Measurements from ENCODE around the gene PRIMA1.

The PRIMA1 gene

DNA sequence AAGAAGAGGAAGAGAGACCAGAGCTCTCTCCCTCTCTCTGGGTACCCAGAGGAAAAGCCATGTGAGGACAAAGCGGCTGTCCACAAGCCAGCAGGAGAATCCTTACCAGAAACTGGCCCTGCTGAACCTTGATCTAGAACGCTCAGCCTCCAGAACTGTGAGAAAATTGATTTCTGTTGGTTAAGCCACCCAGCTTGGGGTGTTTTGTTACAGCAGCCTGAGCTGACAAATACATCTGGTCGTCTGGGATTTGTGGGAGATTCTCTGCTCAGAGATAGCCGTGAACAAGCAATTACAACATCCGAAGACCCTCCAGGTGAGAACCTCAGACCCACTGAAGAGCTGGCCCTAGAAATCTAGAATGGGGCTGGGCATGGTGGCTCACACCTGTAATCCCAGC, 6.5 kb upstream of the PRIMA1 start:
- no peak for DNase-seq (ENCODE audit: low read depth)

DNA sequence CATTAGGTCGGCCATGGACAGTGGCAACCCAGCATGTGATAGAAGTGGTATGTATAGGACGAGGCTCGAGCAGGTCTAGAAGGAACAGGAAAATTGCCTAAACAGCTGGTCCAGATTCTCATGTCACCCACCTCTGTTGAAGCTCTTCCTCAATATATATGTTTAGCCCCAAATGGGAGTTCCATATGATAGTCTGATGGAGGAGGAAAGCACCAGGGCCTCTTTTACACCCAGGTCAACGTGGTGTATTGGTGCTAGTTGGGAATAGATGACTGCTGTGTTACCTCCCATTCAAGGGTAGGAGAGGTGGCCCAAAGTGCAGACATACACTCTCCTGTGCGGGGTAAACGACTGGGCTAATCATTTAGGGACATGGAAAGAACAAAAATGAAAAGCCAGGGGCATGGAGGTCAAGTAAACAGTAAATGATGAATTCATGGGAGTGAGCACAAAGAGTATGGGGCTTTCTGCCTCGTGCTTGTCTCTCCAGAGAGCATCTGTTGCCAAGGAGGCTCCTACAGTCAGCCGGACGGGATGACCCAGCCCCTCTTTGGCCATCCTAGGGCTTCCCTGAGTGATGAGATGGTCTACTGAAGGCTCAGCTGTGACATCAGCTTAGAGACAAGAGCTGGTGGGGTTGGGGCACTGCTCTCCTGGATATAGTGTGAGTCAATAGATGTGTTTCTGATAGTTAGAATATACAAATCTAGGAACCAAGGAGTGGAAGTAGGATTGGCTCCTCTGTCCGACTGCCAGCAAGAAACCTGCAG, 5.5 kb upstream of the PRIMA1 start:
- DNase-seq (ENCODE audit: low read depth) = no peak

DNA sequence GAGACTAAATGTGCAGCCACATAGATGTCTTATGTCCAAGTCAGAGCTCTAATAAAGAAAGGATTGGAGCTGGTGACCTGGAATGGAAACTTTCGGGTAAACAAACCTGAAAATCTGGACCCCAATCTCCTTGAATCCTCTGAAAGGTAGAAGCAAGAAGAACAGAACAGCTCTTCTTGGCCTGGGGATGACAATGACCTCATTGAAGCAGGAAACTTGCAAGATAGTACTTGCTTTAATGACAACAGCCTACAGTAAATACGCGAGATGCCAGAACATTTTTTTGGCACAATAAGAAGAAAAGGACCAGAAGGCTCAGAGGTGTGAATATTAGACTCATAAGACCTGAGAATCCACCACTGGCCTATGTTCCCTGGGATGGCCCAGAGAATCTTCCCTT, 4.1 kb upstream of the PRIMA1 start:
- DNase-seq (ENCODE audit: low read depth) = no peak

DNA sequence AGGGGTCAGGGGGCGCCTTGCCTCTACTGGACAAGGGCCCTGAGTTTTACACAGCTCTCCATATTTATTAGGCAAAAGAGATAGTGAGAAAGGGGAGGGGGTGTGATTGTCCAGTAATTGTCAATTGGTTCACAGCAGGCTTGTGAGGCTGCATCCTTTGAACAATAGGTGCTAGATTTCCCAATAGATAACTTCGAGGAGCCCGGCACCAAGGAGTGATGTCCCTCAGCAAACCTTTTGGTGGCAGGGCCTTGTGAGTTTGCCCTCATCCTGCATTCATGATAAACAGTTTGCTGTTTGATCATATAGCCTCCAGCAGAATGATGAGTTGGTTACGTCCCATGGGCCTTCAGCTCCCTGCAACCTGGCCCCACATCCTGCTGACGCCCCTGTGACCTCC, 2.7 kb upstream of the PRIMA1 start:
- DNase-seq (ENCODE audit: low read depth) = no peak

DNA sequence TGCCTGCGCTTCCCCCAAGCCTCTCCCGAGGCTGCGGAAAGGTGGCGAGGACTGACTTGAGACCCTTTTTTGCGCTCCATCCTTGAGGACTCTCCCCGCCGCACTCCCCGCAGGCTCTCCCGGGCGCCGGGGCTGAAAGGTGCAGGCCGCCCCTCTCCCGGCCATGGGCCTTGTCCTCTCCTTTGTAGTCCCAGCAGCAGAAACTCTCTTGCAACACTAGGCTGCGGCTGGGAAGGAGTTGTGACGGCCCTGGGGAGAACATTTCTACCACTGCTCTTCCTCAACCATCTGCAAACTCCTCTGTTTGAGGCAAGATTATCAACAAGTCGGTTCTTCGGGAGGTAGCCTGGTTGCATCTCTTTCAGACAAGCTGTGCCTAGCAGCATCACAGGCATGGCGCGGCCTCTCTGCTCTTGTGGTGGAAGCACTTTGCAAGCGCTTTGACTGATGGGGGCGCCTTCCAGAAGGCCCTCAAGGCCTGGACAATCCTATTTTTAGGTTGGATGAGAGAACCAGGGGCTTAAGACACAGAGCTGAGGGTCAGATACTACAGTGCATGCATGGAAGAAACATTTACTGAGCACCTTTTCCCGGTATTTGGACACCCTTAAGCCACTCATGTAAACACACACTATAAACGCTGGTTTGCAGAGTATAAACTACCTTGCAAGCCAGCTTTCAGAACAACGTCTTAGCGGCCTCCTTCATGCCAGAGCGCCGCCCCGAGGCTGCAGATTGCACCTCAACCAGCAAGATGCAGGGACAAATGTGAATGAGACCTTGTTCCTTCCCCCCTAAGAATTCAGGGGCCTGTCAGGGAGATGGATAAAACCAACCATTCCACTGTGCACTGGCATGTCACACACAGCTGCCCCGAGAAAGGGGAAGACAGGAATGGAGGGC, 1.2 kb upstream of the PRIMA1 start:
- no peak for DNase-seq (ENCODE audit: low read depth)

DNA sequence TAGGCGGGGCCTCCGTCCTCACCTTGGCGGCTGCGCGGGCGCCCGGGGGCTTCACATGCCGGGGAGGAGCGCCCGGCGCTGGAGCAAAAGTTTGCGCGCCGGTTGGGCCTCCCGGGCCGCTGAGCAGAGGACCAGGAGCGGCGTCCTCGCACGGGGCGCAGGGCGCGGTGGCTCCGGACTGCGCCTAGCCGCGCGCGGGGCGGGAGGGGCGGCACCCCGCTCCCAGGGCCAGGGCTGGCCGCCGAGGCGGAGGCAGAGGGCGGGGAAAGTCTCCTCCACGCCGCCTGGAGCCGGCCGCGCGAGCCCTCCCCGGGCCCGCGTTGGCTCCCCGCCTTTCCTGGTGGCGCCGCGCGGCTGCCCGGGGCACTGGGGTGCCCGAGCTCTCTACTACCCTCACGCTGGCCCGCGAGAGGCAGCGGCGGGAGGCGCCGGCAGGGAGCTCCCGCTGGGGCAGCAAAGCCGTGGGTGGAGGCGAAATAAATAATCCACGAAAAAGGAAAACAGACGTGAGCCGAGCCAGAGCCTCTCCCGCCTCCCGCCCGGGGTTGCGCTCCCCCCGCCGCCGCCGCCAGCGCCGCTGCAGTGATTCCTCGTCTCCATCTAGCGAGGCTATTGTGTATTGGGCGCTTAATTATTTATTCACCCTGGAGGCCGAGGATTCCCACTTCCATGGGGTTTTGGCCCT, 400 bp upstream of the PRIMA1 start:
- DNase-seq (ENCODE audit: low read depth) = no peak

DNA sequence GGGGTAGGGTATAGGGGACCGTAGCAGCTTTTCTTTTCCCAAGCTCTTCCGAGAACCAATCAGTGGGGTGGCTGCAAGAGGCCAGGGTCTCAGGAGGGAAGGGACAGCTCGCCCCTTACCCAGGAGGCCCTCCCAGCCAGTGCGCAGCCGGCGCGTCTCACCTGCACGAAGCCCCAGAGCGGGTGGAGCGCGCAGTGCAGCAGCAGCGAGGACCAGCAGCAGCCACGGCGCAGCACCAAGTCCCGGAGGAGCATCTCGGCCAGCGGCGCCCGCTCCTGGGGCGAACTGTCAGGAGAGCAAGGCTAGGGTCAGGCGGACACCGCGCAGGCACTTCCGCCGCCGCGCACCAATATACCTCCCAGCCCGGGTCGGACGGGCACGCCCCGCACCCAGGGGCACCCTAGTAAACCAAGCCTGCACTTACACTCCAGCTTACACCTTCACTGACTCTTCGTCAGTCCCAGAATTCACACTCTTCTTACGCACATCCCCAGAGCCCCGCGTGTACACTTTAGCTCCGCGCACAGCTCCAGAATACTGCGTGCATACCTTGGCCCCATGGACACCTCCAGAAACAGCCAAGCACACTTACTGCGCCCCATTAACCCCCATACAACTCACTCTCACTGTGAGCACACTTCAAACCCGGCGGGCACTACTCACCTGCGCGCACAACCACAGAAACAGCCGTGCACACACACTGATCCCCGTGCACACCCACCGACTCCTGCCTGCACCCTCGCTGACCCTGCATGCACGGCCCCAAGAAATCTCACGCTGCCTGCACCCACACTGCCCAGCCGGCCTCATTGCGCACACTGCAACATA, 606 bp downstream of the PRIMA1 start:
- DNase-seq (ENCODE audit: low read depth) = no peak

DNA sequence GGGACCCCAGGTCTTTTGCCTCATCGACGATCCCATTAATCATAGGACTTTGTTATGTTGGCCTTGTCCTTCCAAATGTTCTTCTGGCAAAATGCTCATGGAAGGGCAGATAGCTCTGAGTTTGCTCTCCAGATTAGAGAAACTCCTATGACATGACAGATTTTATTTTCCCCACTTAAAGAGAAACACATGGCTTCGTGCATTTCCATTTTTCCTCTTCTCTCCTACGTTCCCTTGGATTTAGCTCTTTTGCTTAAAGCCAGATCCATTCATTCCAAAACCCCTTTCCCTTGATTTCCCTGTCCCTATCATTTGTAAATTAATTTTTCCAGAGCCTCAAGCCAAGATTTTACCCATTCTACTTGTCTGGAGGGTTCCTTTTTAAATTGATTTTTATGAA, 2.9 kb downstream of the PRIMA1 start:
- DNase-seq (ENCODE audit: low read depth) = no peak

DNA sequence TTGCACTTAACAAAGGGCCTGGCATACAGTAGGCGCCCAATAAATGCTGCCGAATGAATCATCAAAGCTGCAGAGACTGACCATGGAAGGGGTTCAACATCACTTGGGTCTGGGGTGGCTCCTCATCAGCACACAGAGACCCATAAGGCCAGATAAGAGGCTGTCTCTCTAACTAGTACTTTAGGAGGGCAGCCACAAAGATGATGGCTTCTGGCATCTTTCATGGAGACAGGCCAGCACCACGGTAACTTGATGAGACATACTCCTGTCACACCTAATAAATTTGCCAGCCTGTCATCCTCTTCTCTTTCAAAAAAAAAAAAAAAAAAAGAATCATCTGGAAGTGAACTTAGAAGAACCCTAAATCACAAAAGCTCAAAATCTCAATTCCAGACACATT, 3.4 kb downstream of the PRIMA1 start:
- no peak for DNase-seq (ENCODE audit: low read depth)

DNA sequence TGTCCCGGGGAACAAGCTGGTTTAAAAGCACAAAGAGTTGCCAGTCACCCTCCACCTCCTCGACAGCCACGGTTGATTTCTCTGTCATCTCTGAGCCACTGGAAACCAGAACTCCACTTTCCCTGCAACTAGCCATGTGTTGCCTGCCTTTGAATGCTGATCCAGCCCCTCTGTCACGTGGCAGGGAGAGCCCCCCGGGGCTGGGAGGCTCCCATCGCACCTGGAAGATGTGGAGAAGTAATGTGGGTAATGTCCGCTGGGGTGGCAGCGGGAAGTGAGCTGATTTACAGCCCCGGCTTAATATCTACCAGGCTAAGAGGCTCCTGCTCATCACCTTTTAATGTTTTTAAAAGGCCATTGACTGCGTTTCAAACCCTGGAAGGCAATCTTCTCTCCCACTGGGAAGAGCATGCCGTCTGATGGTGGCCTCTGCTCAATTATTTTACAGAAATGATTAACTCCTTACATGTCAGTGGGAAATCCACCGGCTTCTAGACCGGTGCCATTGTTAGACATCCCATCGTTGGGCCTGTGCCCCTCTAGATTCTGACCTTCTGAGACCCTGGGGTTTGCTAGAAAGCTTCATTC, 7.4 kb downstream of the PRIMA1 start:
- DNase-seq (ENCODE audit: low read depth) = no peak

DNA sequence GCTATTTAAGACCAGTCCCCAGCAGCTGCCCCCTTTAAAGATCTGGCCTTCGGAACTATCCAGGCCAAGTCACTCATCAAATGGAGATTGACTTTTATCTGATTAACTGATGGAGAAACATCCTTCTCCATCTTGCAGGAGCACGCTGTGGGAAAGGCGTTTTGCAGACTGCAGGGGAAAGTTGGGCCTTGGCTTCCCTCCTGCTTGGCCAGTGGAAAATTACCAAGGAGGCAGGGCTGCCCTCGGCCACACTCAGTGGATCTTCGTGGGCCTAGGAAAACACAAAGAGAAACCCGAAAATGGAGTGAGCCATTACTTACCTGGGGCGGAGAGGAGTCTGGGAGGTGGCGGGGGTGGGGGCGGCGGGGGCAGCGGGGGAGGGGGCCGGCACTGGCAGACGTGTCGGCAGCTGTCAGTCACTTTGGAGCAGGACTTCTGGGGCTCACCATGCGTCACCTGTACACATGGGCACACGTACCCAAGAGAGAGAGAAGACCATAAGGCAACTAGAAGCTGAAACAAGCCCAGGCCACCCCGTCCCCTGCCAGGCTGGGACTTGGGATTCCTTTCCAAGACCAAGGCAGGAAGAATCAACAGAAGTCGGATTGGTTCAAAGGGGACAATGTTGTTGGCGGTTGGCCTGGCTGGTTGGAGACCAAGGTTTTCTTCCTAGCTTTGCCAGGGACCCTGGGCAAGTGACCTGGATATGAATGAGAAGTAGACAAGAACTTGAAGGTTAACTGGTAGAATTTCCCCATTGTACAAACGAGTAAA, 9.2 kb downstream of the PRIMA1 start:
- DNase-seq (ENCODE audit: low read depth) = no peak

DNA sequence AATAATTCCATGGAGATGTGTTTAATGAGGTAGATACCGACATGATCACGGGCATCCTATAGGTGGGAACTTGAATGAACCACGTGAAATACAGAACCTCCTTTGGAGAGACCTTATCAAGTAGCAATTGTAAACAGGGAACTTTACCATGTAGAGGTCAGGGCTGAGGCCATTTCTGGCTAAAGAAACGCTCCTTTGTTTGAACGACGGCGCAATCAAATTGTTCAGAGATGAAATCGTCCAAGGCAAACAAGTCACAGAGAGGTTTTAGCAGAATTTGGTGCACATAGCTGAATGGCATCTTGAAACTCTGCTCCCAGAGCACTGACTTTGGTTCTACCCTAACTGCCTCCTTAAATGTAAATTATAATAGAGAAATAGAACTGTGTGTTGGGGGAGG, 9.8 kb downstream of the PRIMA1 start:
- no peak for DNase-seq (ENCODE audit: low read depth)

DNA sequence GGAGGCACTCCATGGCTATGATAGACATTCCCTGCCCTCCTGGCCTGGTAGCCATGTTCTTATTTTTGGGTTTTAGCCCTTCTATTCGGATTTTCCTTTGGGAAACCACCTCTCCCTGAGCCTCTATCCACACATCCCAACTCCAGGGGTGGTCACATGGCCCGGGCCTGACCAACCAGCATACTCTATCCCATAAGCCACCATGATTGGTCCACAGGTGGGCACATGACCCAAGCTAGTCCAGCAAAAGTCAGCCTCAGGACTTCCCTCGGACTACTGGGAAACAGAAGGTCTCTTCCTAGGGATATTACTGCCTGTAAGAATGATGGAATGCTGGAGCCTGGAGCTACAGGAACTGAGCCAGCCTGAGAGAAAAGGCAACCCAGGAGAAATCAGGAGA, 12.5 kb downstream of the PRIMA1 start:
- DNase-seq (ENCODE audit: low read depth) = no peak

DNA sequence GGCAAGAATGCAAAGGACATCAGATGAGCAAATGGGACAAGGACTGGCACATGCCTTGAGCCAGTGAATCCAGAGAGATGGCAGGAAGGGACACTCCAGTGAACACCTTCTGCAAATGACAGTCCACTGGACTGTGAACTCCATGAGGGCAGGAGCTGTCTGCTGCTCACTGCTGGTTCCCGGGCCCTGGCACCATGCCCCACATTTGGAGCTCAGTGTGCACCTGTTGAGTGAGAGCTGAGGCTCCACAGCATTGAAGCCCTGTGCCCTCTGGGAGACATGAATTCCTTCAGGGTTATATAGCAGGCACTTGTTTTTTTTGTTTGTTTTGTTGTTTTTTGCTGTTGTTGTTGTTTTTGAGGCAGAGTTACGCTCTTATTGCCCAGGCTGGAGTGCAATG, 13.1 kb downstream of the PRIMA1 start:
- no peak for DNase-seq (ENCODE audit: low read depth)

DNA sequence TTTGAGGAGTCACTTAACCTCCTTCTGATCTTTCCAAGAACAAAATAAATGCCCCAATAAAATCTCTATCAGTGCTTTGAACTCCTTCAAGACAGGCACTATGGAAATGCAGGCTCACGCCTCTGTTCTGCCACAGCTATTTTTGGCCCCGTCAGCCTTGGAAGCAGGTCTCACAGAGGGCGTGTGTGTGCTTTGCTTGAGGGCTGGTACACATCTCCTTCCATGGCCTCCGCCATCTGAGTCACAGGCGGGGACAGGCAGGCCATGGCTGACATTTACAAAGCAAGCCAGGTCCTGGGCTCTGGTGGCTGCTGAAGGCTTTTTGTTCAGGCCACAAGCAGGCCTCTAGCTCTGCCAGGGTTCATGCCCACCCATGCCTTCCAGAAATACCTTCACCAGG, 16.0 kb downstream of the PRIMA1 start:
- DNase-seq (ENCODE audit: low read depth) = no peak

DNA sequence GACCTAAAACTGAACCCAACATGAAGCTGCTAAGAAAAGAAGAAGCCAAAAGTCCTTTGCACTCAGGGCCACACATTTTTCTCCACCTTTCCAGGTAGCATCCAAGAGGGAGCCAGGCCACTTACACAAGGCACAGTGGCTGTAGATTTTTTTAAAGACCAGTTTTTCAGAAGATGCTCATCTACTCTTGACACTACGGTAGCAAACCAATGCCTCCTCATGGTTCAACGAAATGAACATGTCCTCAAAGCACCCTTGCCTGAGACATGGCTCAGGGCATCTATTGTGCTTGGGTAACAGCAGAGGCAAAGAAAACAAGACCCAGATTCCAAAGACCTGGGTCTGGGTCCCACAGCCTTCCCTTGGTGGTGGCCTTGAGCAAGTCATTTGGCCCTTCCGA, 22.3 kb downstream of the PRIMA1 start:
- no peak for DNase-seq (ENCODE audit: low read depth)

DNA sequence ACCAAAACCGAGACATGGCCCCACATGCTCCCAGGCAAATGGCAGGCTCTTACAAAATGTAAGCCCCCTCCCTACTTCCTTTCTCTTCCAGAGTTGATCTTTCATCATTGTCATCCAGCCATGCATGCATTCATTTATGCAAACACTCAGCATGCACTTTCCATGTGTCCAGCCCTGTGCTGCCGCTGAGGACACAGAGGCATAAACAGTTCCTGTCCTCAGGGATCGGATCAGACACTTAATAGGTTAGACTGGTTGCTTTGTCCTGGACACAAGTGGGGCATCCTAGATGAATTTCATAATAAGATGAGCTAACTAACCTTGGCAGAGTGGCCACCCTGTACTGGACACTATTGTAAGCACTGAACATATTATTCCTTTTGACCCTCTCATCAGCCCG, 23.1 kb downstream of the PRIMA1 start:
- DNase-seq (ENCODE audit: low read depth) = no peak

DNA sequence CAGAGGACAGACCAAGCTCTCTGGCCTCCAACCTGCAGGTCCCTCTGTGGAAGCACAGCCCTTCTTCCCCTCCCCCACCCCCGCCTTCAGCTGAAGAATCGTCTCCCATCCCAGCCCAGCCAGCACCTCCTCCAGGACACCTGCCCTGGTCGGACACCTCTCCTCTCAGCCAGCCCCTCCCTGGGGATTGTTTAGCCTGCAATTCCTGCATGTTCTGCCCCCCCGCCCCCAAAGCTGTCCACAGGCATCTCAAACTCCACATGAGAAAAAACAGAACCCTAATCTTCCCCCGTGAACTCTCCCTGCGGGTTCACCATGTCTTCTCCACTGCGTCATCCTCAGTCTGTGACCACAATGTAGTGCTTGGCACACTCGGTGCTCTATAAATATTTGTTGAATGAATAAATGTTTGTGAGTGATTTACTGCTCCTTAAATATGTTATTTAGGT, 24.1 kb downstream of the PRIMA1 start:
- DNase-seq (ENCODE audit: low read depth) = peak; percentile 3

DNA sequence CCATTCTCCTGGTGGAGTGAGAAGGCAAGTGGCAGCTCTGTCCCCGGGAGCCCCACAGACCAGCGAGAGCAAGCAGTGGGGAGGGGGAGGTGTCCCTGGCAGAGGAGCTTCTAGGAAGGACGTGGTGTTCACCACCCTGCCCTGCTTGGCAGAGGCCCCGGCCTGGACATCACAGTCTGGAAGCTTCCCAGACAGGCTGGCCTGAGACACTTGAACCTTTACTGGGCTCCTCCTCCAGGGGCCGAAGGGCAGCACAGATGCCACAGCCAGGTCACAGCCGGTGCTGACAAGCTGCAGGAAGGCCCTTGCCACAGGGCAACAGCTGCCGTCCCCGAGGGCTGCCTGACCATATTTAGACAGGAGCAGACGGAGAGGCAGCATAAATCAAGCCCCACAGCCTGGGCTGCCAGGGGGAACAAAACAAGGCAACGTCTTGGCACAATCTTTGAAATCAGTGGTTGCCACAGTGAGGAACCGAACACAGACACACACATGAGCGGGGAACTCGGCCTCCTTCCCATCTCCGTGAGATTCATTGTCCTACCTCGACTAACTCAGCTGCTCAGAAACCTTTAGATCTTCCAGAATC, 28.5 kb downstream of the PRIMA1 start:
- DNase-seq (ENCODE audit: low read depth) = no peak

DNA sequence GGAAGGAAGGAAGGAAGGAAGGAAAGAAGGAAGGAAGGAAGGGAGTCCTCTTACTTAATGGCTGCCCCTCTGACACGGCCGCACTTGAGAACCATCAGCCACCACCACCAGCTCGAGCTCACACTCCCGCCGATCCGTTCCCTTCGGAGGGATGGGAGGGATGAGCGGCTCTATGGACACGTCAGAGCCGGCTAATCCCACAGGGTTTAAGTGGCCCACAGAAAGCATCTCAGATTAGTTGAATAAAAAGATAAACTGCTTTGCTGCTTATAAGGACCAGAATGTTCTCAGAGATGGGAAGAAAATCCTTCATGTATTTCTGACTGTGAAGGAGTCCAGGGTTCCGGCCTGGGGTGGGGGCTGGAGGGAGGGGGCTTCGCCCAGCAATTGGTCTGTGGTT, 31.1 kb downstream of the PRIMA1 start:
- no peak for DNase-seq (ENCODE audit: low read depth)

All from EH (cell line).